K562 (cell line): Measurements from ENCODE around the gene CREB5. TPM values are rescaled to one million over a fixed set of nuclear protein-coding genes. Genes with fewer than 3 reads are reported as not detected.

ENCODE experiments used
- ATAC-seq: fragments of 200-7000 bp; cut with Tn5 transposase; 3 replicates; pipeline ENCODE4 v1.9.1; 2020; ENCODE audit warnings: moderate library complexity
- BruUV-seq: library from RNA; stranded (reverse); fragments of 400-500 nt; replicated peaks from 2 replicates; lab custom pipeline; 2021; lab: Mats Ljungman, UMichigan
- CTCF ChIA-PET: fragments of 300-600 bp; formaldehyde crosslinking; extraction: SDS; loops from one replicate; lab custom pipeline; 2021; ENCODE audit warnings: low intra/inter-chr PET ratio; lab: Yijun Ruan, JAX
- POLR2A ChIA-PET: fragments of 300-600, 350-650 bp; sonication (Branson Sonifier 250); formaldehyde crosslinking; extraction: SDS; loops from one replicate; lab custom pipeline; 2021; ENCODE audit warnings: antibody characterized with exemption, inconsistent platforms; lab: Yijun Ruan, JAX
- DNase-seq, 4 experiments: peaks; one replicate each; pipeline versions ENCODE4 v3.0.0 to v3.0.0-alpha.2; 2011 to 2018; ENCODE audit warnings: low spot score in 3 of 4, mixed read lengths in 3 of 4; ENCODE audit errors: extremely low read depth in 1 of 4
- FAIRE-seq: peaks from 2 replicates; lab custom pipeline; 2011; peaks lifted over from hg19 to GRCh38; lab: Jason Lieb, UNC
- H2AFZ ChIP-seq: 2 replicates; pipeline ENCODE4 v1.6.0; 2011; ENCODE audit warnings: low read depth, low read length, control low read depth, inconsistent platforms
- H3K27ac ChIP-seq: fragments of 200-600 bp; 3 replicates; pipeline ENCODE4 v1.8.0; 2011; ENCODE audit warnings: low read depth, mild to moderate bottlenecking, control low read depth, inconsistent platforms, low read length, moderate library complexity, mixed read lengths; ENCODE audit errors: extremely low read depth
- H3K27me3 ChIP-seq, 2 experiments: fragments of 300-600 bp in 1 of 2; 2 replicates in 1 of 2; 3 replicates in 1 of 2; pipeline versions ENCODE4 v1.6.0 to v1.8.0; 2011; ENCODE audit warnings: inconsistent platforms in 2 of 2, low read length in 2 of 2, mild to moderate bottlenecking in 1 of 2, mixed read lengths in 1 of 2, moderate library complexity in 1 of 2; ENCODE audit not compliant: control insufficient read depth in 2 of 2, insufficient read depth in 2 of 2
- H3K36me3 ChIP-seq: fragments of 300-600 bp; 3 replicates; pipeline ENCODE4 v1.8.0; 2011; ENCODE audit warnings: mild to moderate bottlenecking, low read length, inconsistent platforms; ENCODE audit not compliant: control insufficient read depth, insufficient read depth
- H3K4me1 ChIP-seq, 2 experiments: fragments of 200-600 bp in 1 of 2; replicated peaks in 1 of 2; 2 replicates in 1 of 2; 3 replicates in 1 of 2; pipeline versions ENCODE4 v1.5.1 to v1.8.0; 2011; ENCODE audit warnings: inconsistent platforms in 2 of 2, low read length in 2 of 2, mild to moderate bottlenecking in 1 of 2, mixed read lengths in 1 of 2, moderate library complexity in 1 of 2; ENCODE audit not compliant: control insufficient read depth in 2 of 2, insufficient read depth in 2 of 2
- H3K4me2 ChIP-seq: 2 replicates; pipeline ENCODE4 v1.6.1; 2011; ENCODE audit warnings: low read length, control low read depth, inconsistent platforms, mixed read lengths; ENCODE audit not compliant: insufficient read depth
- H3K4me3 ChIP-seq: fragments of 200-600 bp; sonication (generic), shearing (Covaris generic); 2 replicates; pipeline ENCODE4 v1.5.1; 2016; ENCODE audit warnings: control low read depth, inconsistent platforms
- H3K79me2 ChIP-seq: fragments of 200-600 bp; 3 replicates; pipeline ENCODE4 v1.8.0; 2011; ENCODE audit warnings: low read length, inconsistent platforms; ENCODE audit not compliant: control insufficient read depth, insufficient read depth
- H3K9ac ChIP-seq, 2 experiments: 2 replicates each; pipeline versions ENCODE4 v1.6.0 to v1.6.1; 2011; ENCODE audit warnings: low read depth in 2 of 2, low read length in 2 of 2, control low read depth in 1 of 2, inconsistent platforms in 1 of 2, mild to moderate bottlenecking in 1 of 2, mixed read lengths in 1 of 2; ENCODE audit not compliant: insufficient read depth in 1 of 2
- H3K9me1 ChIP-seq: one replicate; pipeline ENCODE4 v1.6.0; 2011; ENCODE audit warnings: inconsistent platforms, mild to moderate bottlenecking, low read length, moderate library complexity; ENCODE audit not compliant: control insufficient read depth, insufficient read depth
- H3K9me3 ChIP-seq: replicated peaks from 2 replicates; pipeline ENCODE4 v1.5.1; 2011; ENCODE audit warnings: low read depth, low read length, inconsistent platforms; ENCODE audit not compliant: control insufficient read depth, insufficient read depth
- H4K20me1 ChIP-seq: replicated peaks from 2 replicates; pipeline ENCODE4 v1.6.1; 2011; ENCODE audit warnings: low read length, inconsistent platforms, mixed read lengths; ENCODE audit not compliant: control insufficient read depth, insufficient read depth
- ARID2 ChIP-seq: fragments of 450-650 bp; IDR thresholded peaks from 2 replicates; pipeline ENCODE4 v1.6.1; 2017; ENCODE audit warnings: antibody characterized with exemption, mild to moderate bottlenecking
- BRD9 ChIP-seq: fragments of 450-650 bp; IDR thresholded peaks from 2 replicates; pipeline ENCODE4 v1.6.1; 2018; ENCODE audit warnings: low read depth; ENCODE audit not compliant: partially characterized antibody
- CBFA2T3 ChIP-seq: fragments of 450-650 bp; IDR thresholded peaks from 2 replicates; pipeline ENCODE4 v1.6.1; 2017
- DNMT1 ChIP-seq: fragments of 450-650 bp; IDR thresholded peaks from 2 replicates; pipeline ENCODE4 v1.6.1; 2016; ENCODE audit warnings: antibody characterized with exemption, mild to moderate bottlenecking
- MAFG ChIP-seq: fragments of 450-650 bp; conservative IDR thresholded peaks from 2 replicates; pipeline ENCODE4 v1.6.1; 2016; ENCODE audit warnings: missing genetic modification characterization, missing compliant biosample characterization
- NCOR1 ChIP-seq: fragments of 450-650 bp; IDR thresholded peaks from 2 replicates; pipeline ENCODE4 v1.6.1; 2016; ENCODE audit warnings: mild to moderate bottlenecking, moderate library complexity
- SIN3B ChIP-seq: fragments of 450-650 bp; IDR thresholded peaks from 2 replicates; pipeline ENCODE4 v1.6.1; 2017; ENCODE audit warnings: low read depth, mild to moderate bottlenecking, moderate library complexity
- STAG1 ChIP-seq: sonication (generic); formaldehyde crosslinking; IDR thresholded peaks from 2 replicates; pipeline ENCODE4 v1.5.0; 2020; ENCODE audit warnings: missing genetic modification reagents, borderline replicate concordance
- TAL1 ChIP-seq: fragments of 450-650 bp; IDR thresholded peaks from 2 replicates; pipeline ENCODE4 v1.6.1; 2016; ENCODE audit warnings: mild to moderate bottlenecking
- TEAD1 ChIP-seq, 2 experiments: fragments of 450-650 bp in 1 of 2; sonication (generic) in 1 of 2; formaldehyde crosslinking; IDR thresholded peaks; 2 replicates each; pipeline versions ENCODE4 v1.4.0 to v1.8.0; 2020 to 2022; ENCODE audit warnings: mild to moderate bottlenecking in 2 of 2, missing genetic modification reagents in 1 of 2
- XRCC4 ChIP-seq: IDR thresholded peaks from one replicate; pipeline ENCODE4 v1.6.1; 2011; ENCODE audit not compliant: insufficient read depth, insufficient read length; ENCODE audit errors: extremely low read depth
- ZNF764 ChIP-seq: fragments of 250-450 bp; sonication (Bioruptor Pico); IDR thresholded peaks from 2 replicates; pipeline ENCODE4 v1.4.0; 2020; ENCODE audit warnings: low read depth, mild to moderate bottlenecking, moderate library complexity
- WGBS: fragments of 100-300 bp; shearing (Covaris generic); methylation state at CpG from one replicate; pipeline ENCODE4 v1.1.6; 2016; ENCODE audit warnings: low coverage, mixed read lengths; ENCODE audit not compliant: insufficient coverage; ENCODE audit errors: missing lambda C conversion rate; 5-methylcytosine and 5-hydroxymethylcytosine counted together
- in situ Hi-C: fragments of 300-500 bp; cut with MboI; formaldehyde crosslinking; loops from 4 replicates; pipeline ENCODE4 v1.15.0; 2018; ENCODE audit warnings: inconsistent platforms, mixed read lengths
- intact Hi-C: fragments of 100-400 bp; cut with micrococcal nuclease; formaldehyde crosslinking; loops from 2 replicates; pipeline ENCODE4 v1.14.2; 2022
- polyA plus RNA-seq, 8 experiments: library from polyadenylated mRNA; depleted of rRNA in 4 of 8; stranded (reverse) in 5 of 8; unstranded in 3 of 8; fragments of >200 nt; fragmentation: Nextera tagmentation in 2 of 8; fragmentation: Illumina TruSeq in 1 of 8; extraction: Ambion mirVana in 2 of 8; extraction: Trizol in 1 of 8; gene quantifications; 2 replicates each; pipeline versions ENCODE4 v1.2.1 to v1.2.3, GENCODE V29; 2011 to 2014; ENCODE audit warnings: inconsistent platforms in 1 of 8, missing spikeins in 1 of 8
- total RNA-seq, 7 experiments: library from RNA; depleted of rRNA in 6 of 7; stranded (reverse); fragments of >200 nt in 6 of 7; fragmentation: Illumina TruSeq in 2 of 7; extraction: Trizol in 2 of 7; gene quantifications; 2 replicates each; pipeline versions ENCODE4 v1.2.1 to v1.2.3, GENCODE V29; 2011 to 2021; ENCODE audit warnings: low replicate concordance in 1 of 7
- TF ChIP-seq, protein P1 (sequence below): fragments of 450-650 bp; formaldehyde crosslinking; IDR thresholded peaks from 2 replicates; pipeline ENCODE4 v1.4.0; 2020; ENCODE audit warnings: mild to moderate bottlenecking
- TF ChIP-seq, protein P2 (sequence below): sonication (generic); formaldehyde crosslinking; IDR thresholded peaks from 2 replicates; pipeline ENCODE4 v1.9.0; 2022; ENCODE audit warnings: mild to moderate bottlenecking, missing genetic modification reagents
- TF ChIP-seq, protein P3 (sequence below): sonication (generic); formaldehyde crosslinking; IDR thresholded peaks from 2 replicates; pipeline ENCODE4 v1.8.1; 2023; ENCODE audit warnings: mild to moderate bottlenecking, missing genetic modification reagents, moderate library complexity
- TF ChIP-seq, protein P4 (sequence below): fragments of 250-450 bp; sonication (Bioruptor Pico); IDR thresholded peaks from 2 replicates; pipeline ENCODE4 v1.8.0; 2022; ENCODE audit warnings: inconsistent platforms, mild to moderate bottlenecking, moderate library complexity, borderline replicate concordance
- TF ChIP-seq, protein P5 (sequence below): fragments of 250-450 bp; sonication (Bioruptor Pico); IDR thresholded peaks from 2 replicates; pipeline ENCODE4 v1.4.0; 2020; ENCODE audit warnings: mild to moderate bottlenecking, moderate library complexity, borderline replicate concordance

CREB5 gene
- total and polyA plus RNA-seq, 9 of the 15 experiments (the other 6 are each of a cell fraction or from before 2014, with no cell fraction given), result 0.33 to 6.4 (median 1.8) TPM

DNA sequence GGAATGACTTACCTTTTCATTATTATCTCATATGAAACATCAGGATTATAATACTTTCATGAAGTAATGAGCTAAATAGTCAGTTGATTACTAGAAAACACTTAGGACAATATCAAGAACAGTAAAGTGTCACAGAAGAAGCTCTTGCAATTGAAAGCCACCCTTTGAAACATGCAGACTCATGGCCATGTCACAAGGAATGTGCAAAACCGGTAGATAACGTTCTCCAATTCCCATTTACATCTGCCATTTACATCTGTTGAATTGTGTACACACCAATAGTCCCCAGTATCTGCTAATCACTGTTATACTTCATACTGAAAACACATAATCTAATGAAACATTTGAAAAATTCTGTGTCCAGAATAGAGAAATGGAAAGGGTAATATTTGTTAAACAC, 237.5 kb downstream of the CREB5 start (continued):
- TF ChIP-seq, protein P1, sequence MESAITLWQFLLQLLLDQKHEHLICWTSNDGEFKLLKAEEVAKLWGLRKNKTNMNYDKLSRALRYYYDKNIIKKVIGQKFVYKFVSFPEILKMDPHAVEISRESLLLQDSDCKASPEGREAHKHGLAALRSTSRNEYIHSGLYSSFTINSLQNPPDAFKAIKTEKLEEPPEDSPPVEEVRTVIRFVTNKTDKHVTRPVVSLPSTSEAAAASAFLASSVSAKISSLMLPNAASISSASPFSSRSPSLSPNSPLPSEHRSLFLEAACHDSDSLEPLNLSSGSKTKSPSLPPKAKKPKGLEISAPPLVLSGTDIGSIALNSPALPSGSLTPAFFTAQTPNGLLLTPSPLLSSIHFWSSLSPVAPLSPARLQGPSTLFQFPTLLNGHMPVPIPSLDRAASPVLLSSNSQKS (CRISPR knock-in tag), result no peak
- no peak for TF ChIP-seq DNMT1
- no peak for TF ChIP-seq BRD9
- TF ChIP-seq TAL1, result 0 out of 2 replicates have a peak, but pooled peaks have one; percentile 5
- no peak for TF ChIP-seq ARID2
- TF ChIP-seq, protein P2, sequence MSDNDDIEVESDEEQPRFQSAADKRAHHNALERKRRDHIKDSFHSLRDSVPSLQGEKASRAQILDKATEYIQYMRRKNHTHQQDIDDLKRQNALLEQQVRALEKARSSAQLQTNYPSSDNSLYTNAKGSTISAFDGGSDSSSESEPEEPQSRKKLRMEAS (CRISPR knock-in tag), result no peak
- TF ChIP-seq, protein P3, sequence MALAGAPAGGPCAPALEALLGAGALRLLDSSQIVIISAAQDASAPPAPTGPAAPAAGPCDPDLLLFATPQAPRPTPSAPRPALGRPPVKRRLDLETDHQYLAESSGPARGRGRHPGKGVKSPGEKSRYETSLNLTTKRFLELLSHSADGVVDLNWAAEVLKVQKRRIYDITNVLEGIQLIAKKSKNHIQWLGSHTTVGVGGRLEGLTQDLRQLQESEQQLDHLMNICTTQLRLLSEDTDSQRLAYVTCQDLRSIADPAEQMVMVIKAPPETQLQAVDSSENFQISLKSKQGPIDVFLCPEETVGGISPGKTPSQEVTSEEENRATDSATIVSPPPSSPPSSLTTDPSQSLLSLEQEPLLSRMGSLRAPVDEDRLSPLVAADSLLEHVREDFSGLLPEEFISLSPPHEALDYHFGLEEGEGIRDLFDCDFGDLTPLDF (CRISPR knock-in tag), result no peak
- no peak for TF ChIP-seq NCOR1
- 0 out of 2 replicates have a peak, but pooled peaks have one; percentile 20 for TF ChIP-seq MAFG (tag)

DNA sequence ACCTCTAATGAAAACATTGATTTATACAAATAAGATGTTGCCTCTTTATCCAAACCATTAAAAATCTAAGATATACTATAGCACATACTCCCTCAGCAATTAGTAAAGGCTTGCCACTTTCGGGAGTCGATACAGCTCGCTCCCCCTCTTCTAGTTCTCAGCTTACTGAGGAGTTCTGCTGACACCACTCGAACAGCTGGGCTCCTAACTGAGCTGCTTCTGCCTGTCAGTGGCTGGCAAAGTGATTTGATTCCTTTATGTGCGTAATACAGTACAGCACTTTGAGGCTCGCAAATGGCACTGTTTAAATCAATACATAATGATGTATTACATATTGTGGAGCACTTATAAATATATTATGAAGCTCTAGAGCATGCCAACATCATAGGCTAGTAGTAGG, 241.8 kb downstream of the CREB5 start:
- Histone ChIP-seq H4K20me1 (no peaks in the 10 kb centered on the region), H3K36me3 (no peaks in the 10 kb centered on the region), H3K9me1 (no peaks in the 10 kb centered on the region), H3K9me3 (no peaks in the 10 kb centered on the region), H3K79me2 (no peaks in the 10 kb centered on the region), H3K27me3 (no peaks in the 10 kb centered on the region), H3K27ac (no peak overlapping the region), H3K4me3 (no peak overlapping the region), H3K9ac (no peak overlapping the region), H3K4me1 (no peaks in the 10 kb centered on the region), H3K4me2 (no peak overlapping the region), H2AFZ (no peak overlapping the region)
- no TSS peak for BruUV-seq
- intact Hi-C loops (no loop called here), in situ Hi-C loops (no loop called here)
- 4% methylated on average over 6 of the region's 6 CpGs for WGBS
- ChIA-PET CTCF (no interaction called here), POLR2A (no interaction called here)
- ATAC-seq (no peak), DNase-seq (no peak), FAIRE-seq (no peak)
- TF ChIP-seq XRCC4 (no peak), CBFA2T3 (no peak), STAG1 (CRISPR knock-in tag) (no peak), SIN3B (no peak), ZNF764 (CRISPR knock-in tag) (no peak), TEAD1 (CRISPR knock-in tag; IDR thresholded peaks at IDR 0.05) (no peak)
- TF ChIP-seq, protein P4, sequence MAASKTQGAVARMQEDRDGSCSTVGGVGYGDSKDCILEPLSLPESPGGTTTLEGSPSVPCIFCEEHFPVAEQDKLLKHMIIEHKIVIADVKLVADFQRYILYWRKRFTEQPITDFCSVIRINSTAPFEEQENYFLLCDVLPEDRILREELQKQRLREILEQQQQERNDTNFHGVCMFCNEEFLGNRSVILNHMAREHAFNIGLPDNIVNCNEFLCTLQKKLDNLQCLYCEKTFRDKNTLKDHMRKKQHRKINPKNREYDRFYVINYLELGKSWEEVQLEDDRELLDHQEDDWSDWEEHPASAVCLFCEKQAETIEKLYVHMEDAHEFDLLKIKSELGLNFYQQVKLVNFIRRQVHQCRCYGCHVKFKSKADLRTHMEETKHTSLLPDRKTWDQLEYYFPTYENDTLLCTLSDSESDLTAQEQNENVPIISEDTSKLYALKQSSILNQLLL (CRISPR knock-in tag), result no peak
- TF ChIP-seq, protein P5, sequence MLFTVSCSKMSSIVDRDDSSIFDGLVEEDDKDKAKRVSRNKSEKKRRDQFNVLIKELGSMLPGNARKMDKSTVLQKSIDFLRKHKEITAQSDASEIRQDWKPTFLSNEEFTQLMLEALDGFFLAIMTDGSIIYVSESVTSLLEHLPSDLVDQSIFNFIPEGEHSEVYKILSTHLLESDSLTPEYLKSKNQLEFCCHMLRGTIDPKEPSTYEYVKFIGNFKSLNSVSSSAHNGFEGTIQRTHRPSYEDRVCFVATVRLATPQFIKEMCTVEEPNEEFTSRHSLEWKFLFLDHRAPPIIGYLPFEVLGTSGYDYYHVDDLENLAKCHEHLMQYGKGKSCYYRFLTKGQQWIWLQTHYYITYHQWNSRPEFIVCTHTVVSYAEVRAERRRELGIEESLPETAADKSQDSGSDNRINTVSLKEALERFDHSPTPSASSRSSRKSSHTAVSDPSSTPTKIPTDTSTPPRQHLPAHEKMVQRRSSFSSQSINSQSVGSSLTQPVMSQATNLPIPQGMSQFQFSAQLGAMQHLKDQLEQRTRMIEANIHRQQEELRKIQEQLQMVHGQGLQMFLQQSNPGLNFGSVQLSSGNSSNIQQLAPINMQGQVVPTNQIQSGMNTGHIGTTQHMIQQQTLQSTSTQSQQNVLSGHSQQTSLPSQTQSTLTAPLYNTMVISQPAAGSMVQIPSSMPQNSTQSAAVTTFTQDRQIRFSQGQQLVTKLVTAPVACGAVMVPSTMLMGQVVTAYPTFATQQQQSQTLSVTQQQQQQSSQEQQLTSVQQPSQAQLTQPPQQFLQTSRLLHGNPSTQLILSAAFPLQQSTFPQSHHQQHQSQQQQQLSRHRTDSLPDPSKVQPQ (CRISPR knock-in tag), result no peak
